ENCODE results near the gene VPS33B.

VPS33B gene

DNA sequence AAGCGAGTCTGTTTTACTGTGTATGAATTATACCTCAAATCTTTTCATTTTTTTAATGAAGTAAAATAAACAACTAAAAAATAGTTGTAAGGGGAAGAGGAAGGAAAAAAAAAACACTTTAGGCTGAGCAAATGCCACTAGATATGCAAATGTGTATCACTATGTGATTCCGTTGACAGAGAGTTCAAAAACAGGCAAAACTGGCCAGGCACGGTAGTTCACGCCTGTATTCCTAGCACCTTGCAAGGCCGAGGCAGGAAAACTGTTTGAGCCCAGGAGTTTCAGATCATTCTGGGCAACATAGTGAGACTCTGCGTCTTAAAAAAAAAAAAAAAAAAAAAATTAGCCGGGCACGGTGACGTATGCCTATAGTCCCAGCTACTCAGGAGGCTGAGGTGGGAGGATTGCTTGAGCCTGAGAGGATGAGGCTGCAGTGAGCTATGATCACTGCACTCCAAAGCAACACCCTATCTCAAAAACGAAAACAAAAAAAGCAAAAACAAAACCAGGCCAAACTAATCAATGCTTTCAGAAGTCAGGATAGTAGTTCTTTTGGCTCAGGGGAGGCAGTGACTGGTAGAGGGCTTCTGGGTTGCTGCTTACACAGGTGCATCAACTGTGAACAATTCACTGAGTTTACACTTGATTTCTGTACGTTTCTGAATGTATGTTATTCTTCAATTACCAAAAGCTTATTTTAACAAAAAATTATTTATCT lies 35.4 kb downstream of the VPS33B start:
- no peak for DNase-seq (ENCODE audit: insufficient read length, low spot score)
- FAIRE-seq, result peak; percentile 68

DNA sequence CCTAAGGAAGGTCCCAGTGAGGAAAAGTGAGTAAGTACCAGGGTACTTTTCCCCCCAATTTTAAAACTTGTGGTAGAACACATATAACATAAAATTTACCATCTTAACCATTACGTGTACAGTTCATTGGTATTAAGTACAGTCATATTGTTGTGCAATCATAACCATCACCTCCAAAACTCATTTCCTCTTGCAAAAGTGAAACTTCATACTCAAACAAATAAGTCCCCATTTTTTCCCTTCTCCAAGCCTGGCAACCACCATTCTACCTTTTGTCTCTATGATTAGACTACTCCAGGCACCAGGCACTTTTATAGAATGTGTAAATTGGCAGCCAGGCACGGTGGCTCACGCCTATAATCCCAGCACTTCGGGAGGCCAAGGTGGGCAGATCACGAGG lies 40.3 kb downstream of the VPS33B start:
- FAIRE-seq (no peak), DNase-seq (ENCODE audit: insufficient read length, low spot score) (no peak)

DNA sequence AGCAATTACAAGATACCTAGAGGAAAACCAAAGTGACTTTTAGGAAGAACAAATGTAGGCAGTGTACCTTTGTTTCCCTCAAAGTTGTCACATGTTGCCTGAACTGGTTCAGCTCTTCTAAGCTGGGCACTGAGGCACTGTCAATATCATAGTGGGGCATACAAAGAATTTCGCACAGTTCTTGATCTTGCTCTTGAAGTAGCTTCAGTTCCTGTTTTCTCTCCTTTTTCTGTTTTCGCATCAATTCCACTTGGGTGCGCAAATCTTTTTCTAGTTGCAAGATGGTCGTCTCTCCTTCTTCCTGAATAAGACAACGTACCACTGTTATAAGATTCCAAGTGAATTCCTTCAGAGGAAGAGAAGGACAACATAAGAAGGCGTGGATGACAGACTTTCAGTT lies 40.7 kb downstream of the VPS33B start:
- FAIRE-seq, result peak; percentile 89
- DNase-seq (ENCODE audit: insufficient read length, low spot score), result no peak

DNA sequence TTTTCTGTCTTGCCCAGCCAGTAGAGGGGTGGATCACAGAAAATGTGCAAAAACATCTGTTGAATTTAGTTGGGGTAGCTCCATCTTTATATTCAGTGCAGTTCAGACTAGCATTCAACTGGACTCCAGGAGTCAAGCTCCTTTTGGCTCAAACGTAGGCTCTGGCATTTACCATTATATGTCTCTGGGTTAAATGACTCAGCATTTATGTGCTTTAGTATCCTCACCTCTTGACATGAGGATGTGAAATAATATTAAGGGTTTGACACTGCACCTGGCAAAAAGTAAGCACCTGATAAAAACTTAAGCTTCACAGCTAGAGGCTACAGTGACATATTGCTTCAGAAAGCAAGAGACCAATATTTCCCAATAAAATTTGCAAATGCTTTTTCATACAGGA lies 42.8 kb downstream of the VPS33B start:
- DNase-seq (ENCODE audit: insufficient read length, low spot score), result no peak
- FAIRE-seq, result no peak

DNA sequence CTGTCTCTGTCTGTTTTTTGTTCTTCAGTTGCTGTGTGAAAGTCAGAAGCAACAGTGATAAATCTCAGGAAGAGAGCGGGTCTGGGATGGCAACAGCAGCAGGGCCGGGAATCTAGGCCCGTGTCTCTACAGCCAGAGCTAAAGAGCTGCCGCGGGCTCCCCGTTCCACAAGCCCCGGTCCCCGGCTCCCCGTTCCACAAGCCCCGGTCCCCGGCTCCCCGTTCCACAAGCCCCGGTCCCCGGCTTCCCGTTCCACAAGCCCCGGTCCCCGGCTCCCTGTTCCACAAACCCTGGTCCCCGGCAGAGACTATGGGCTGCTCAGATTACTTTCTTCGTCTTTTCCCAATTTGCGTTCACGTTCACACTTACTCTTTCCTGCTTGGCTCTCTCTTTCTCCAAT lies 48.2 kb downstream of the VPS33B start:
- no peak for DNase-seq (ENCODE audit: insufficient read length, low spot score)
- no peak for FAIRE-seq

DNA sequence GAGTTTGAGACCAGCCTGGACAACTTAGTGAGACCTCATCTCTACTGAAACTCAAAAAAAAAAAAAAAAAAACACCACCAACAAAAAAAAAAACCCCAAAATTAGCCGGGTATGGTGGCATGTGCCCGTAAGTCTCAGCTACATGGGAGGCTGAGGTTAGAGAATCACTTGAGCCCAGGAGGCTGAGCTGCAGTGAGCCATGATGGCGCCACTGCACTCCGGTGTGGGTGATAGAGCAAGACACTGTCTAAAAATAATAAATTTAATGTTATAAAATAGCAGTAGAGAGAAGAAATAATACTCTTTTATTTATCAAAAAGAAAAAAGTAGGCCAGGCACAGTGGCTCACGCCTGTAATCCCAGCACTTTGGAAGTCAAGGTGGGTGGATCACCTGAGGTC lies 50.3 kb downstream of the VPS33B start:
- no peak for DNase-seq (ENCODE audit: insufficient read length, low spot score)
- FAIRE-seq, result no peak

DNA sequence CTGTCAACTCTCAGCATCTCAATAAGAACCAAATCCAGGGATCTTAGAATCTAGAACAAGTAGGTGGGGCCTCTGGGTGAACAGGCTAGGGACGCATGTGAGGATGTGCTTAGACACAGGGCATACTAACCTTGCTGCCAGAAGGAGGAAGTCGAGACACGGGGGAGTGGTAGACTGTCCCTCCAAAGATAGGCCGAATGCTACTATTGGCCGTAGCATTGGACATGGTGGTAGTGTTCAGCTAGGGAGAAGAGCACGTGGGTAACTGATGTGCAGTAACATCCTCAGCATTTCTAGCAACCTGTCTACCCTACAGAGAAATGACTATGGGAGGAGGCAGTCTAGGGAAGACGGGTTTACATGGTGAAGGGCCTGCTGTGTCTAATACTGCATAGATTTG lies 52.1 kb downstream of the VPS33B start:
- FAIRE-seq (no peak), DNase-seq (ENCODE audit: insufficient read length, low spot score) (no peak)

DNA sequence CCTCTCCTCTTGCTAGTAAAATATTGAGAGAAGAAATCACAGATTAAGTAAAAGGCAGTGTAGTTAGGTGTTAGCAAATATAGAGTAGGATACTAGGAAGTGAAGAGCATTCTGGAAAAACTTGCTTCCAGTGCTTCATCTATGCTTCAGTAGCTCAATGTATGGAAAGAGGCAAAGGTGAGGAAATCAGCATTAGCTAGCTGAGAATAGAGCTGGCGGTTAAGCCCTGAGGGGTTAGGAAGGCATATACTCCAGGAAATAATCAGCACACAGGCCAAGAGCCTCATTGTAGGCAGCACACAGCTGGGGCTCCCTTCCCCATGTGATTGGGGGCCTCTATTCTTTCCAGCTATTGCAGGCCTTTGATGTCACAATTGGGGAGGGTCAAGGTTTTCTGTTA lies 54.0 kb downstream of the VPS33B start:
- FAIRE-seq, result no peak
- DNase-seq (ENCODE audit: insufficient read length, low spot score), result no peak

DNA sequence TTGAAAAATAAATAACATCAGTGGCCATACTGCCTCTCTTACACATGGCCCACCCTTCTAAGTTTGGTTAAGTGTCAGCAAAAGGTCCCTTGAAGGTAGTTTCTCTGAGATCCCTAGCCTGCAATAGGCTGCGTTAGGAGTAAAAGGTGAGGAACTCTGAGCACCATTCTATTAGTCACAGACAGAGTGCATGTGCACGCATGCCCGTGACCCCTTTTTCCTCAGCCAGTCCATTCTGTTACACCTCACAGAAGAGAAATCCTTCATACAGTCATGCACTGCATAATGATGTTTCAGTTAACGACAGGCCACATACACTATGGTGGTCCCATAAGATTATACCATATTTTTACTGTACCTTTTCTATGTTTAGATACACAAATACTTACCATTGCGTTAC lies 55.2 kb downstream of the VPS33B start:
- no peak for DNase-seq (ENCODE audit: insufficient read length, low spot score)
- FAIRE-seq, result no peak

DNA sequence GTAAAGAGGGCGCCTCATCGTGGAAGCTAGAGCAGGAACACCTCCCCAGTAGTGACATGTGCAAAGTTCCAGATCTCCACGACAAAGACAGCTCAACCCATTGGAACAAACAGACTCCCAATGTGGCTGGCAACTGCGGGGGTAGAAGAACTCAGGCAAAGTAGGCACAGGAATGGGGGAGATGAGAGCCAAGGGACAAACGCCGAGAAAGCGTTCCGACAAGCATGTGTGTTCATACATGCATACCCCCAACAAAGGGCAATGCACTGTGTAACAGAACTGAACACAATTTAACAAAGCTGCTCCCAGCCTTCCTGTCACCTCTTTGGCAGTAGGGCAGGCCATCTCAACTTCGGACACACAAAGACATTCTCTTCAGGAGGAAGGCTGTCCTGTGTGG lies 56.1 kb downstream of the VPS33B start:
- DNase-seq (ENCODE audit: insufficient read length, low spot score) (no peak), FAIRE-seq (no peak)

DNA sequence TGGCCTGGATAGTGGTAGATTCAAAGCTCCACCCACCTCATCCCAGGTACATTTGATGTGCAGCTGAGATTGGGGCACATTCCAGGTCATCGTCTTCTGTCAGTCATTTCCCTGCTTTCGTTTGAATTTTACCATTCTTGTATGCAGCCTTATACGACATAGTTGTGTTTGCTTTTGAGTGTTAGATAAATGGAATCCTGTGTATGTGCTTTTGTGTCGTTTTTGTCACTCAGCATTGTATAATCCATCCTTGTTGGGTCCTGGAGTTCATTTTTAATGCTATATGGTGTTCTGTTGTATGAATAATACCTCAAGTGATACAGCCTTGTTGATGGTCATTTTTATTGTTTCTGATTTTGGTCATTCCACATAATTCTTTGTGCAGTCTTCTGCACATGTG lies 60.4 kb downstream of the VPS33B start:
- DNase-seq (ENCODE audit: insufficient read length, low spot score), result no peak
- no peak for FAIRE-seq

DNA sequence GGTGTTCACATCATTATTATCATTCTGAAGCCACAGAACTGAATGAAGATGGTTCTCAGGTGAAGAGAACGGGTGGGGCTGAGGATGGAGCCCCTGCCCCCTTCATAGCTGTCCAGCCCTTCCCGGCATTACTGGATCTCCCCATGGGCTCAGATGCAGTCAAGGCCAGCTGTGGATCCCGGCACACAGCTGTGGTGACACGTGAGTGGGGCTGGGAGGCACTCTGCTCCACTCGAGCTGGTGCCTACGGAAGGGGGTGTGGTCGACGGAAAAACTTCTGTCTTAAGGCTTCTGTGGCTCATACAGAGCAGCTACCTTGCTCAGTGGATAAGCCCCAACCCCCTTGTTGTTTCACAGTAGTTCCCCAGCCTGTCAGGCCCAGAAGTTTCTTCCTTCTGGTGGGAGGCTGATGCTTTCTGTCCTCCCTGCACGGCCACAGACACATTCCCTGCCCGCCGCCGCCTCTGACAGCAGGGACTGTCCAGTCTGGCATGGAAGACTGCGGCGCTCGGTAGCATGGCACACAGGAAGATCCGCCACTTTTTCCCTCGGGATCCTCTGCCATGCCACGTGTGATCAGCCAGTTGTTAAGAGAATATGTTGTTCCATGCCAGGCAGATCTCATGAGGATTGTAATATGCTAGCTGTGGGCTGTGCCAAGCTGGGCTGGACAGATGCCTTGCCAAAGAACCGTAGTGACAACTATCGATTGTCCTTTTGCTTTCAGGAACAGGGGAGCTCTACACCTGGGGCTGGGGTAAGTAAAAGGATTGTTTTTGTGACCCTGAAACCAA lies 61.9 kb downstream of the VPS33B start:
- no peak for FAIRE-seq

DNA sequence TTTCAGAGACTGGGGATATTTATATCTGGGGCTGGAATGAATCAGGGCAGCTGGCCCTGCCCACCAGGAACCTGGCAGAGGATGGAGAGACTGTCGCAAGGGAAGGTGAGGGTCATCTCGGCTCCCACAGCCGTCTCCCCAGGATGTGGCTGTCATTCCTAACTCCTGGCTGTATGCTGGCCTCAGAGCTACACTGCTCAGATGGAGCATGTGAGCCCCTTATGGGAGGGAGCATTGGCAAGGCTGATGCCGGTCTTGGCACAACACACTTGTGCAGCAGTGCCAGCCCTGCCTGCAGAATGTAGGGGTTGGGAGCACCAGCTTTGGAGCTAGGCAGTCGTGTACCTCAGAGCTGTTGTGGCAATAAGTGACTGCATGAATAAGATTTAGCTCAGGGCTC lies 62.5 kb downstream of the VPS33B start:
- DNase-seq (ENCODE audit: insufficient read length, low spot score), result no peak
- FAIRE-seq, result no peak

More for the DNA sequence above, 61.9 kb downstream of the VPS33B start:
- DNase-seq (ENCODE audit: insufficient read length, low spot score), result no peak

DNA sequence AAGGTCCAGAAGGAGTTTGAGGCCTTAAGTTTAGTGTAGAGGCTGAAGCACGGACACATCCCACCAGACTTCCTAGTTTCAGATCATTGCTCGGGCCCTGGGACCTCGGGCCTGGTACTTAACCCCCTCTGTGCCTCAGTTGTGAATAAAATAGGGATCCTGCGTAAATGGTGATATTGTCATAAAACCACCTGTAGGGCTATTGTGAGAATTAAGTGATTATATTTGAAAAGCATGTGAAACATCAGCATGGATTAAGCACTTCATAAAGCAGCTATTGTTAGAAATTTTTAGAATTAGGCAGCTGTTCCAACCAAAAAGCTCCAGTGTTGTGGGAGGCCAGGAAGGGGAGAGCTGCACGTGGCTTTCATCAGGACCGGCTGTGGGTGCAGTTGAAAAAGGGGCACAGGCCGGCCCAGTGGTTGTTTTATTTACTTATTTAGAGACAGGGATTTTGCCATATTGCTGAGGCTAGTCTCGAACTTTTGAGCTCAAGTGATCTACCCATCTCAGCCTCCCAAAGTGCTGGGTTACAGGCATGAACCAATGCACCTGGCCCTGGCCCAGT lies 63.3 kb downstream of the VPS33B start:
- FAIRE-seq (no peak), DNase-seq (ENCODE audit: insufficient read length, low spot score) (no peak)

DNA sequence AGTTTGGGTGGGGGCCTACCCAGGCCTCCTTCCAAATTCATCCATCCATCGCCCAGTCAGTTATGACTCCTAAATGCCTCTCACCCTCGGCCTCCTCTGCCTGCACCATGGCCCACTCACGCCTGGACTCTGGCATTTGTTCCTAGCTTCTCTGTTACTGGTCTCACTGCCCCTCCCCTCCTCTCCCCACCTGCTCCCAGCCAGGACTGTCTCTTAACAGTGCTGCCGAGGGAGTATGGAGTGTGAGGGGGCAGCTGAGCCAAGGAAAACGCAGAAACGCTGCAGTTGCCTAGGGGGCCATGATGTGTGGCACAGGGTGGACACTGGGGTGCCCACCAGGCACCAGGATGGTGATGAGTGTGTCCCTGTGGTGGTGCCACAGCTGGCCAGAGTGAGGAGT lies 64.6 kb downstream of the VPS33B start:
- DNase-seq (ENCODE audit: insufficient read length, low spot score), result no peak
- FAIRE-seq, result no peak

DNA sequence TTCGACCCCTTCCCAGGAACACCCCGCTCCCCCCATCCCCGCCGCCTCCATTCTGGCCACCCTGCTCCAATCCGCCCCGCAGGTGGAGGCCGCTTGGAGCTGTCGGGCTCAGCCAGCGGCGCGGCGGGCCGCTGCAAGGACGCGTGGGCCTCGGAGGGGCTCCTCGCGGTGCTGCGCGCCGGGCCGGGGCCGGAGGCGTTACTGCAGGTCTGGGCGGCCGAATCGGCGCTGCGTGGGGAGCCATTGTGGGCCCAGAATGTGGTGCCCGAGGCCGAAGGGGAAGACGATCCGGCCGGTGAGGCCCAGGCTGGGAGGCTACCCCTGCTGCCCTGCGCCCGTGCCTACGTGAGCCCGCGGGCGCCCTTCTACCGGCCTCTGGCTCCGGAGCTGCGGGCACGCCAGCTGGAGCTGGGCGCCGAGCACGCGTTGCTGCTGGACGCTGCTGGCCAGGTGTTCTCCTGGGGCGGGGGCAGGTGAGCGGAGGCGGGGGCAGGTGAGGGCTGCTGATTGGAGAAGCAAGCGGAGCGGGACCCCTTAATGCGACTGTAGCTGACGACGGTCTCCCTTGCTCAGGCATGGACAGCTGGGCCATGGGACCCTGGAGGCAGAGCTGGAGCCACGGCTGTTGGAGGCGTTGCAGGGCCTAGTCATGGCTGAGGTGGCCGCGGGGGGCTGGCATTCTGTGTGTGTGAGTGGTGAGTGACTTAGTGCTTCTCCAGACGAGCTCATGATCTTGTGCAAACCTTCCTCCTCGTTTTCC lies 65.2 kb downstream of the VPS33B start:
- FAIRE-seq (no peak), DNase-seq (ENCODE audit: insufficient read length, low spot score) (no peak)

DNA sequence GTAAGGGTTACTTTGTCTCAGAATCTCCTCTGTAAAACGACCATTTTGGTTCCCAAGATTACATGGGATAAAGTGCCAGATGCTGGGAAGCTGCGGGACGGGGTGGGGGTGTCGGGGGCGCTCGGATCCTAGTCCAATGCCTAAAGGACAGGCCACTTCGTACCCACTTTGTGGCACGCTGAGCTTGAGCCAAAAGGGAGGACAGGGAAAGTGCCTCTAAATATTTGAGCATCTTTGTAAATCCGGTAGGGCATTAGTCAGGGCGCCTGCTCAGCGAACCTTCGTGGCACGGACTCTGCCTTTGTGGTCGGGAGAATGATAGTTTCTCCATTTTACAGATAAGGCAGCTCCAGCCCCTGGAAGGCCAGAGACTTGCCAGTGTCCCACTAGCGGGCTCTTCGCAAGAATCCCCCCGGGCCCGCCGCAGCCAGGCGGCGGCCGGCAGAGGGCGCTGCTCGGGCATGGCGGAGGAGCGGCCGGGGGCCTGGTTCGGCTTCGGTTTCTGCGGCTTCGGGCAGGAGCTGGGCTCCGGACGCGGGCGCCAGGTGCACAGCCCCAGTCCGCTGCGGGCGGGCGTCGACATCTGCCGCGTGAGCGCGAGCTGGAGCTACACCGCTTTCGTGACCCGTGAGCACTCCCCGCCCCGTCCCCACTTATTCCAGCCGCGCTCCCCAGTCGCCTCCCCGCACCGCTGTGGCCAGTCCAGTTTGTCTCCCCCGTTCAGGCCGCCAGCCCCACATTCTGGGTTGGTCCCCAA lies 65.9 kb downstream of the VPS33B start:
- DNase-seq (ENCODE audit: insufficient read length, low spot score) (peak; percentile 92), FAIRE-seq (peak; percentile 45)

DNA sequence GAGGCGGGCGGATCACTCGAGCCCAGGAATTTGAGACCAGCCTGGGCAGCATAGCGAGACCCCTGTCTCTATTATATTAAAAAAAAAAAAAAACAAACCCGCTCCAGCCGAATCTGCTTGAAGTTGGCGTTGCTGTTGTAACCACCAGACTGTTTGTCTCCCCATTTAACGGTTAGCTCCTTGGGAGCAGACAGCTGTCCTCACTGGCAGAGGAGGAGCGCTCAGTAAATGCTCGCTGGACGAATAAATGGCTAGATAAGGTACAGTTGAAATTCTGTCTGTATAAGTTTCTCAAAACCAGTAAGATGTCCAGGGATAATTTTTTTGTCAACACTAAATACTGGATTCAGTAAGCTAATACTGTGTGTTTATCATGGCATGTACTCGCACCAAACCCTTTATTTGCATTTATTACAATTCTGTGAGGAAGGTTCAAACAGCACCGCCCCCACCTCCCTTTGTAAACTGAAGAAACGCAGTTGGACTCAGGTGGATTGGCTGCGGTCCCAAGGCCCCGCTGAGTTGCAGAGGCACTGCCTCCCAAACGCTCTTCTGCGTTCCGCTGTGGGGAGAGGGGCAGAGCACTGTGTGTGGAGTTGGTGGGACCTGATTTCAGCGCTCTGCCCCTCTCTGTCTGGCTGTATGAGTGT lies 66.6 kb downstream of the VPS33B start:
- DNase-seq (ENCODE audit: insufficient read length, low spot score) (no peak), FAIRE-seq (peak; percentile 76)

DNA sequence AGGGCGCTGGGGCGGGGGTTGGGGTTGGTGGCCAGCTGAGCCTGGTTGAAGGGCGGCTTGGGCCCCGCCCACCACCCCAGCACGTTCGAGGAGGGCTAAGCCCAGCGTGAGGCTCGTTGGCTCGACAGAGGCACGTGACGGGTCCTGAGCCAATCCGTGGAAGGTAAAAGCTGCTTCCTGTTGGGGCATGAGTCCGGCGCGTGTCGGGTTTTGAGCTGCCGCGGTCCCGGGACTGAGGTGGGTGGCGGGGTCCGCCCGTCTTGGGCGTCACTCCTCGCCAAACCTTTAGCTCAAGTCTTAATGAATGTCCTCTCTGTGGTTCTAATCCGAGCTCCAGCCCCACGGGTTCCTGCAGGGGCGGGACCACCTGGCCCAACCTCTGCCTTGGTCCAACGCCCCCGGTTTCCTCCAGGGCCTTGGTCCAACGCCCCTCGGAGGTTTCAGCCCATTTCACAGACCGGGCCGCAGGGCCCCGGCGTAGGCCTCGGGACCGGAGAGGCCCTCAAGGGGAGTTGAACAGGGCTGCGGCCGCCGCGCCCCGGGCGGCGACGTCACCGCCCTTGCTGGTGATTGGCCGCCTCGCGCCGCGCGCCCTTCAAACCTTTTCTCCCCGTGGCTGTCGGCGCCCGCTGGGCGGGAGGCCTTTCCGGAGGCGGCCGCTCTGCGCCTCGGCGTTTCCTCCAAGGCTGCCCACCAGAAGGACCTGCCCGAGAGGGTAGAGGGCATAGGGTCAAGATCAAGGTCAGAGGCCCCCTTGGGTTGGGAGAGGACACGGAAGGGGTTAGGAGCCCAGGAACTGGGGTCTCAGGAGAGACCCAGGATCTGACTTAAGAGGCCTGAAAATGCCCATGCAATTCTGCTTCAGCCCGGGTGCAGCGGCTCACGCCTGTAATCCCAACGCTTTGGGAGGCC lies 67.4 kb downstream of the VPS33B start, which contains the start of gene RCCD1:
RCCD1 (plus strand) TSS at position 173 of the 912 bp plus-strand sequence. CDS start 1,851 bp downstream, outside the sequence.
- DNase-seq (ENCODE audit: insufficient read length, low spot score), result peak; percentile 100
- FAIRE-seq, result peak; percentile 99
